ENCODE measurements around the gene MTLN.

DNA sequence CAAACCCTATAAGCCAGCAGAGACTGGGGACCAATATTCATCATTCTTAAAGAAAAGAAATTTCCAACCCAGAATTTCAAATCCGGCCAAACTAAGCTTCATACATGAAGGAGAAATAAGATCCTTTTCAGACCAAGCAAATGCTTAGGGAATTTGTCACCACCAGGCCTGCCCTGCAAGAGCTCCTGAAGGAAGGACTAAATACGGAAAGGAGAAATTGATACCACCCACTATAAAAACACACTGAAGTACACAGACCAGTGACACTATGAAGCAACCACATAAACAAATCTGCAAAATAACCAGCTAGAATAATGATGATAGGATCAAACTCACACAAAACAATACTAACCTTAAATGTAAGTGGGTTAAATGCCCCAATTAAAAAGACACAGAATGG, 29.9 kb downstream of the MTLN start:
- TF ChIP-seq POLR2A (IDR thresholded peaks at IDR 0.05; ENCODE audit: low read depth, low read length) (no peak), TAF1 (IDR thresholded peaks at IDR 0.05; ENCODE audit: low read depth, low read length) (no peak), POLR2AphosphoS5 (IDR thresholded peaks at IDR 0.05; ENCODE audit: low read depth, low read length) (no peak), SPI1 (IDR thresholded peaks at IDR 0.05; ENCODE audit: low read depth, low read length) (no peak)
